Chondrocyte (in vitro differentiated cells): Measurements from ENCODE around the gene MPPED2. TPM values are rescaled to one million over a fixed set of nuclear protein-coding genes. Genes with fewer than 3 reads are reported as not detected.

Source experiments
- DNase-seq: peaks from one replicate; pipeline ENCODE4 v3.0.0; 2021; ENCODE audit warnings: mixed read lengths, low spot score
- H3K27ac Mint-ChIP-seq: one replicate; pipeline ENCODE4 v1.8.0; 2021; ENCODE audit warnings: mild to moderate bottlenecking, moderate library complexity, mixed read lengths; ENCODE audit not compliant: unreplicated experiment
- H3K27me3 Mint-ChIP-seq: 2 replicates; pipeline ENCODE4 v1.8.0; 2021; ENCODE audit warnings: low read depth, mixed read lengths
- H3K36me3 Mint-ChIP-seq: 2 replicates; pipeline ENCODE4 v1.8.0; 2021; ENCODE audit warnings: low read depth, mixed read lengths
- H3K4me1 Mint-ChIP-seq: 2 replicates; pipeline ENCODE4 v1.8.0; 2021; ENCODE audit warnings: low read depth, mild to moderate bottlenecking, mixed read lengths
- H3K4me3 Mint-ChIP-seq: one replicate; pipeline ENCODE4 v1.8.0; 2021; ENCODE audit warnings: mild to moderate bottlenecking, moderate library complexity, mixed read lengths; ENCODE audit not compliant: unreplicated experiment
- H3K9me3 Mint-ChIP-seq: 2 replicates; pipeline ENCODE4 v1.8.0; 2021; ENCODE audit warnings: low read depth, mixed read lengths
- total RNA-seq: library from RNA; stranded (reverse); gene quantifications from 3 replicates; pipeline ENCODE4 v1.2.1, GENCODE V29; 2021
- TF ChIP-seq, protein P1 (sequence below): fragments of 200-600 bp; sonication (generic); IDR thresholded peaks from 2 replicates; pipeline ENCODE4 v1.5.0; 2021; ENCODE audit warnings: antibody characterized with exemption, mild to moderate bottlenecking, moderate library complexity

MPPED2 gene
- total RNA-seq, 1 donor from 2014 or later = not detected

DNA sequence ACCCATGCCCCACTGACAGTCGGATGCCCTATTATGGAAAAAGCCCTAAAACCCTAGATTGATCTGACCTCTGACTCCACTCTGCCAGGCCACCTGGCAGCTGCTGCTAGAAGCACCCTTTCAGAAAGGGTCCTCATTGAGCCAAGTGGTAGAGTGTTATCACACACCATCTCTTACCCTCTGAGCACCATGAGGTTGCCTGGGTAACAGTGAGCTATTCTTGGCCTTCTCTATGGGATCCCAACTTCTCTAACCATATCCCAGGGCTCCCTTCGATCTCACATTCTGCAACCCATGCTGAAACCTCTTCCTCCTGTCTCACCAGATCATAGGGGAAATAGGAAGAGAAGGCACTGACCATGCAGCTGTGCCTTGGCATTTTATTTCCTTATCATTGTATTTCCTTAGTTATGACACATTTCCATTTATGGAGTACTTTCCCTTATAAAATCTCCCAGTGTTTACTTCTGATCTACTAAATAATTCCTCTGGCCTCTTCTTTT is 52.7 kb downstream of the MPPED2 start:
- Mint-ChIP-seq H3K27me3 (peaks cover 38% of the 10 kb centered on the region), H3K27ac (no peak overlapping the region)

DNA sequence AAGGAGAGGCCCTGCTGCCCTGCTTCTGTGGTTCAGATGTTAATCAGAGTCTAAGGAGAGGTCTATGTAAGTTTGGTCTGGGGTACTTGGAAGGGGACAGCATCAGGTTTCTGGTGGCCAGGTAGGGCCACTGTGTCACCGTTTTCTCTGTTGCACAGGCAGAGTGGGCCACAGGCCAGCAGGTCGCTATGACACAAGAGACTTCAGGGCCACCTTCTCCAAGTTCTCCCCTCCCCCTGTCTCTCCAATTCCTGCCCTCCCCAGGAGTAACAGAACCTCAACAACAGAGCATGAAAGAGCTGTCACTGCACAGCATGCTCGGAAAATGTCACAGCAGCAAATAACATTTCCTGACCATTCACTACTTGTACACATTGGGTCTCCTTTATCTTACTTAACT is 58.6 kb downstream of the MPPED2 start:
- H3K27me3 Mint-ChIP-seq = peaks cover 6% of the 10 kb centered on the region
- TF ChIP-seq, protein P1, sequence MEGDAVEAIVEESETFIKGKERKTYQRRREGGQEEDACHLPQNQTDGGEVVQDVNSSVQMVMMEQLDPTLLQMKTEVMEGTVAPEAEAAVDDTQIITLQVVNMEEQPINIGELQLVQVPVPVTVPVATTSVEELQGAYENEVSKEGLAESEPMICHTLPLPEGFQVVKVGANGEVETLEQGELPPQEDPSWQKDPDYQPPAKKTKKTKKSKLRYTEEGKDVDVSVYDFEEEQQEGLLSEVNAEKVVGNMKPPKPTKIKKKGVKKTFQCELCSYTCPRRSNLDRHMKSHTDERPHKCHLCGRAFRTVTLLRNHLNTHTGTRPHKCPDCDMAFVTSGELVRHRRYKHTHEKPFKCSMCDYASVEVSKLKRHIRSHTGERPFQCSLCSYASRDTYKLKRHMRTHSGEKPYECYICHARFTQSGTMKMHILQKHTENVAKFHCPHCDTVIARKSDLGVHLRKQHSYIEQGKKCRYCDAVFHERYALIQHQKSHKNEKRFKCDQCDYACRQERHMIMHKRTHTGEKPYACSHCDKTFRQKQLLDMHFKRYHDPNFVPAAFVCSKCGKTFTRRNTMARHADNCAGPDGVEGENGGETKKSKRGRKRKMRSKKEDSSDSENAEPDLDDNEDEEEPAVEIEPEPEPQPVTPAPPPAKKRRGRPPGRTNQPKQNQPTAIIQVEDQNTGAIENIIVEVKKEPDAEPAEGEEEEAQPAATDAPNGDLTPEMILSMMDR = no peak
- no peaks in the 10 kb centered on the region for H3K4me1 Mint-ChIP-seq
- no peak for DNase-seq
- no peaks in the 10 kb centered on the region for H3K9me3 Mint-ChIP-seq
- H3K27ac Mint-ChIP-seq = no peak overlapping the region
- H3K36me3 Mint-ChIP-seq = no peaks in the 10 kb centered on the region
- no peak overlapping the region for H3K4me3 Mint-ChIP-seq

More for the DNA sequence above, 52.7 kb downstream of the MPPED2 start:
- H3K4me3 Mint-ChIP-seq = no peak overlapping the region
- H3K4me1 Mint-ChIP-seq = no peaks in the 10 kb centered on the region
- H3K36me3 Mint-ChIP-seq = no peaks in the 10 kb centered on the region
- no peaks in the 10 kb centered on the region for H3K9me3 Mint-ChIP-seq
- no peak for DNase-seq
- TF ChIP-seq, protein P1 = no peak

DNA sequence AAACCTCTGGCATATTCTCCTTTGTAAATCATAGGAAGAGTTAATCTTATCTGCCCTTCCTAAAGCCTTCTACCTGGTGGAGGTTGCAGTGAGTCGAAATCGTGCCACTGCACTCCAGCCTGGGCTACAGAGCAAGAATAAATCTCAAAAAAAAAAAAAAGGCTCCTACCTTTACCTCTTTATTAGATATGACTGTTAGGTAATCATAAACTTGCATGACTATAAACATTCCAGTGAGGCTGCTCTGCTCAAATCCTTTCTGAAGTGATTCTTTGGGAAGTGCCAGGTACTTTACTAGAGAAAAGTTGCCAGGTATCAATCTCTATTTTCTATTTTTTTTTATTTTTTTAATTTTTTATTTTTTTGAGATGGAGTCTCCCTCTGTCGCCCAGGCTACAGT is 59.6 kb downstream of the MPPED2 start:
- no peak for DNase-seq

GRCh38 chr11:30522536-30523243 is 63.5 kb downstream of the MPPED2 start:
- H3K27ac Mint-ChIP-seq = no peak overlapping the region

More for the DNA sequence above, 59.6 kb downstream of the MPPED2 start:
- TF ChIP-seq, protein P1 = no peak
- Mint-ChIP-seq H3K36me3 (no peaks in the 10 kb centered on the region), H3K27me3 (peaks cover 3% of the 10 kb centered on the region), H3K9me3 (no peaks in the 10 kb centered on the region), H3K4me3 (no peak overlapping the region), H3K4me1 (no peaks in the 10 kb centered on the region), H3K27ac (no peak overlapping the region)

GRCh38 chr11:30521297-30522071 is 64.7 kb downstream of the MPPED2 start:
- TF ChIP-seq, protein P1 = no peak
- DNase-seq = no peak
- no peaks in the 10 kb centered on the region for H3K36me3 Mint-ChIP-seq
- no peak overlapping the region for H3K4me3 Mint-ChIP-seq
- H3K27me3 Mint-ChIP-seq = peaks cover 5% of the 10 kb centered on the region
- no peak overlapping the region for H3K27ac Mint-ChIP-seq
- H3K9me3 Mint-ChIP-seq = no peaks in the 10 kb centered on the region
- no peaks in the 10 kb centered on the region for H3K4me1 Mint-ChIP-seq

More at GRCh38 chr11:30522536-30523243, 63.5 kb downstream of the MPPED2 start:
- TF ChIP-seq, protein P1 = no peak
- no peaks in the 10 kb centered on the region for H3K9me3 Mint-ChIP-seq
- DNase-seq = no peak
- H3K27me3 Mint-ChIP-seq = no peaks in the 10 kb centered on the region
- H3K36me3 Mint-ChIP-seq = no peaks in the 10 kb centered on the region
- H3K4me1 Mint-ChIP-seq = no peaks in the 10 kb centered on the region
- no peak overlapping the region for H3K4me3 Mint-ChIP-seq
